GM12878 (cell line): ENCODE results near the gene TDRD7. TPM values are rescaled to one million over a fixed set of nuclear protein-coding genes. Genes with fewer than 3 reads are reported as not detected.

ENCODE experiments used
- ATF7 ChIP-seq: fragments of 450-650 bp; IDR thresholded peaks from 2 replicates; pipeline ENCODE4 v1.6.1; 2016; ENCODE audit warnings: low read depth, mild to moderate bottlenecking
- CBFB ChIP-seq: IDR thresholded peaks from 2 replicates; pipeline ENCODE4 v1.6.1; 2016; ENCODE audit warnings: antibody characterized with exemption, low read depth
- CHD4 ChIP-seq: fragments of 200-600 bp; sonication (generic); IDR thresholded peaks from 2 replicates; pipeline ENCODE4 v1.6.1; 2016; ENCODE audit warnings: mild to moderate bottlenecking
- FOXK2 ChIP-seq: fragments of 450-650 bp; IDR thresholded peaks from 2 replicates; pipeline ENCODE4 v1.6.1; 2017; ENCODE audit warnings: mild to moderate bottlenecking, moderate library complexity
- GATAD2B ChIP-seq: fragments of 450-650 bp; conservative IDR thresholded peaks from 2 replicates; pipeline ENCODE4 v1.6.1; 2017; ENCODE audit warnings: low read depth, mild to moderate bottlenecking, moderate library complexity
- HDGF ChIP-seq: fragments of 450-650 bp; IDR thresholded peaks from 2 replicates; pipeline ENCODE4 v1.6.1; 2016; ENCODE audit warnings: antibody characterized with exemption
- JUNB ChIP-seq: IDR thresholded peaks from 2 replicates; pipeline ENCODE4 v1.6.1; 2016; ENCODE audit warnings: antibody characterized with exemption, mild to moderate bottlenecking
- KLF5 ChIP-seq: fragments of 450-650 bp; IDR thresholded peaks from 2 replicates; pipeline ENCODE4 v1.6.1; 2014; ENCODE audit warnings: mild to moderate bottlenecking; ENCODE audit not compliant: partially characterized antibody
- LARP7 ChIP-seq: fragments of 450-650 bp; IDR thresholded peaks from 2 replicates; pipeline ENCODE4 v1.6.1; 2017; ENCODE audit warnings: mild to moderate bottlenecking
- MEF2B ChIP-seq: fragments of 450-650 bp; IDR thresholded peaks from 2 replicates; pipeline ENCODE4 v1.6.1; 2018; ENCODE audit warnings: mild to moderate bottlenecking, moderate library complexity; ENCODE audit not compliant: partially characterized antibody, poor library complexity, severe bottlenecking
- NBN ChIP-seq: fragments of 450-650 bp; IDR thresholded peaks from 2 replicates; pipeline ENCODE4 v1.6.1; 2016
- NFIC ChIP-seq: IDR thresholded peaks from 2 replicates; pipeline ENCODE4 v1.6.1; 2012; ENCODE audit warnings: low read depth, mild to moderate bottlenecking, inconsistent platforms, low read length, moderate library complexity
- SMAD5 ChIP-seq: IDR thresholded peaks from 2 replicates; pipeline ENCODE4 v1.6.1; 2016; ENCODE audit warnings: antibody characterized with exemption, low read depth
- SP1 ChIP-seq: IDR thresholded peaks from one replicate; pipeline ENCODE4 v1.6.1; 2011; ENCODE audit warnings: low read depth, low read length
- SPI1 ChIP-seq: IDR thresholded peaks from 2 replicates; pipeline ENCODE4 v1.6.1; 2011; ENCODE audit warnings: low read depth, mild to moderate bottlenecking, low read length, moderate library complexity, borderline replicate concordance; ENCODE audit not compliant: insufficient read depth
- SREBF2 ChIP-seq: IDR thresholded peaks from 2 replicates; pipeline ENCODE4 v1.6.1; 2012; ENCODE audit warnings: mild to moderate bottlenecking, low read length
- STAT1 ChIP-seq: fragments of 450-650 bp; conservative IDR thresholded peaks from 2 replicates; pipeline ENCODE4 v1.6.1; 2014; ENCODE audit warnings: antibody characterized with exemption, mild to moderate bottlenecking
- TBL1XR1 ChIP-seq: IDR thresholded peaks from 2 replicates; pipeline ENCODE4 v1.6.1; 2012; ENCODE audit warnings: low read depth, low read length, improper control_type of control experiment
- ZBED1 ChIP-seq: IDR thresholded peaks from 2 replicates; pipeline ENCODE4 v1.6.1; 2016; ENCODE audit warnings: borderline replicate concordance
- ZNF24 ChIP-seq: fragments of 450-650 bp; IDR thresholded peaks from 2 replicates; pipeline ENCODE4 v1.6.1; 2017; ENCODE audit warnings: antibody characterized with exemption, mild to moderate bottlenecking
- polyA plus RNA-seq, 11 experiments: library from polyadenylated mRNA; depleted of rRNA in 4 of 11; unstranded in 6 of 11; stranded (reverse) in 5 of 11; fragments of >200 nt; fragmentation: Nextera tagmentation in 4 of 11; fragmentation: Illumina TruSeq in 1 of 11; extraction: Ambion mirVana in 4 of 11; extraction: Trizol in 1 of 11; gene quantifications; 1 replicate in 1 of 11; 2 replicates in 10 of 11; pipeline versions ENCODE4 v1.2.1 to v1.2.3, GENCODE V29; 2011 to 2016; ENCODE audit warnings: inconsistent platforms in 2 of 11, missing spikeins in 2 of 11, low read depth in 1 of 11
- total RNA-seq, 4 experiments: library from RNA; depleted of rRNA in 3 of 4; stranded (reverse); fragments of >200 nt in 3 of 4; fragmentation: Illumina TruSeq in 1 of 4; extraction: Trizol in 1 of 4; gene quantifications; 2 replicates each; pipeline versions ENCODE4 v1.2.1 to v1.2.3, GENCODE V29; 2013 to 2021
- TF ChIP-seq, protein P1 (sequence below): IDR thresholded peaks from 2 replicates; pipeline ENCODE4 v1.6.1; 2011; ENCODE audit warnings: low read depth, mild to moderate bottlenecking, low read length, moderate library complexity, borderline replicate concordance; ENCODE audit errors: extremely low read depth
- TF ChIP-seq, protein P2 (sequence below): fragments of 450-650 bp; IDR thresholded peaks from 2 replicates; pipeline ENCODE4 v1.6.1; 2017; ENCODE audit warnings: antibody characterized with exemption, mild to moderate bottlenecking, moderate library complexity
- TF ChIP-seq, protein P3 (sequence below): IDR thresholded peaks from 2 replicates; pipeline ENCODE4 v1.6.1; 2012; ENCODE audit warnings: low read depth, low read length, improper control_type of control experiment
- TF ChIP-seq, protein P4 (sequence below): fragments of 150-350 bp; IDR thresholded peaks from 2 replicates; pipeline ENCODE4 v1.6.1; 2016; ENCODE audit warnings: low read depth, low read length
- TF ChIP-seq, protein P5 (sequence below): IDR thresholded peaks from 2 replicates; pipeline ENCODE4 v1.6.1; 2011; ENCODE audit warnings: mild to moderate bottlenecking, low read depth, low read length, moderate library complexity; ENCODE audit not compliant: insufficient replicate concordance

The TDRD7 gene
- total and polyA plus RNA-seq, 10 of the 15 experiments (the other 5 are each of a cell fraction or from before 2014, with no cell fraction given): 5.7 to 26.4 (median 16.2) TPM

DNA sequence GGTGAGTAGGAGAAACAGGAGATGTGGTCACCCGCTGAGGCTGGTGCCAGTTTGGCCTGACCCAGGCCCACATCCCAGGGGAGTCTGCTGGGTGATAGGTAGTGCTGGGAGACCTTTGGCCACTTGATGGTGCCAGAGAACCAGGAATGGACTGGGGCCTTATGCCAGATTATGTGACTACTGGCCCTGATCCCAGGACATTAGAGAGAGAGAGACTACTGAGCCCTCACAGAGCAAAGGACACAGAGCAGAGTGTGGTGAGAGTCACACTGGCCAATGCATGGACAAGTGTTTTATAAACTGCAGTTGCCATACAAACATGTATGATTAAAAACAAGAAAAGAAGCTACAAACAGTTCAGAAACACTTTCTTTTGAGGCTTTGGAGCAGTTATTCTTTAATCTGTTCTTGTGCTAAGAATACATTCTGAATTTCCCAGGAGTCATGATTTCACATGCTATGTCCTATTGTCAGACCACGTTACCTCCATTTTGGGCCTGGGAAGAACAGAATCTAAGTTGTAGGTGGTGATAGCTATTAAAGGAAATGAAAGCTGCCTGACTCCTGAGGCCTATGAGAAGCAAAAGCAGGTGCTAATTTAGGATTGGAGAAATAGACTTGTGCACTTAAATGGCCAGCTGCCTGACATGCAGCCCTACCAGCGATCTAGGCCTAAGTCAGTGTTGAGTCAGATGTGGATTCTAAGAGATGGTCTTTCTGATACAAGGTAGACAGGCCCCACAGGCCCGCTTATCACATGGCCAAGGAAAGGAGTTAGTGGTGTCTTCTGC, 57.0 kb downstream of the TDRD7 start (continued):
- TF ChIP-seq, protein P1, sequence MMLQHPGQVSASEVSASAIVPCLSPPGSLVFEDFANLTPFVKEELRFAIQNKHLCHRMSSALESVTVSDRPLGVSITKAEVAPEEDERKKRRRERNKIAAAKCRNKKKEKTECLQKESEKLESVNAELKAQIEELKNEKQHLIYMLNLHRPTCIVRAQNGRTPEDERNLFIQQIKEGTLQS: no peak
- peak; percentile 19; the same call in 1 of the 2 replicates for TF ChIP-seq GATAD2B
- no peak for TF ChIP-seq SMAD5
- TF ChIP-seq, protein P2, sequence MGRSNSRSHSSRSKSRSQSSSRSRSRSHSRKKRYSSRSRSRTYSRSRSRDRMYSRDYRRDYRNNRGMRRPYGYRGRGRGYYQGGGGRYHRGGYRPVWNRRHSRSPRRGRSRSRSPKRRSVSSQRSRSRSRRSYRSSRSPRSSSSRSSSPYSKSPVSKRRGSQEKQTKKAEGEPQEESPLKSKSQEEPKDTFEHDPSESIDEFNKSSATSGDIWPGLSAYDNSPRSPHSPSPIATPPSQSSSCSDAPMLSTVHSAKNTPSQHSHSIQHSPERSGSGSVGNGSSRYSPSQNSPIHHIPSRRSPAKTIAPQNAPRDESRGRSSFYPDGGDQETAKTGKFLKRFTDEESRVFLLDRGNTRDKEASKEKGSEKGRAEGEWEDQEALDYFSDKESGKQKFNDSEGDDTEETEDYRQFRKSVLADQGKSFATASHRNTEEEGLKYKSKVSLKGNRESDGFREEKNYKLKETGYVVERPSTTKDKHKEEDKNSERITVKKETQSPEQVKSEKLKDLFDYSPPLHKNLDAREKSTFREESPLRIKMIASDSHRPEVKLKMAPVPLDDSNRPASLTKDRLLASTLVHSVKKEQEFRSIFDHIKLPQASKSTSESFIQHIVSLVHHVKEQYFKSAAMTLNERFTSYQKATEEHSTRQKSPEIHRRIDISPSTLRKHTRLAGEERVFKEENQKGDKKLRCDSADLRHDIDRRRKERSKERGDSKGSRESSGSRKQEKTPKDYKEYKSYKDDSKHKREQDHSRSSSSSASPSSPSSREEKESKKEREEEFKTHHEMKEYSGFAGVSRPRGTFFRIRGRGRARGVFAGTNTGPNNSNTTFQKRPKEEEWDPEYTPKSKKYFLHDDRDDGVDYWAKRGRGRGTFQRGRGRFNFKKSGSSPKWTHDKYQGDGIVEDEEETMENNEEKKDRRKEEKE: no peak
- TF ChIP-seq SPI1: 0 out of 2 replicates have a peak, but pooled peaks have one; percentile 18
- no peak for TF ChIP-seq CBFB
- 0 out of 2 replicates have a peak, but pooled peaks have one; percentile 15 for TF ChIP-seq JUNB
- TF ChIP-seq ZBED1: no peak
- TF ChIP-seq, protein P3, sequence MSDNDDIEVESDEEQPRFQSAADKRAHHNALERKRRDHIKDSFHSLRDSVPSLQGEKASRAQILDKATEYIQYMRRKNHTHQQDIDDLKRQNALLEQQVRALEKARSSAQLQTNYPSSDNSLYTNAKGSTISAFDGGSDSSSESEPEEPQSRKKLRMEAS: no peak
- TF ChIP-seq SREBF2: no peak
- TF ChIP-seq CHD4: no peak
- no peak; the same call in 1 of the 2 replicates for TF ChIP-seq NFIC
- TF ChIP-seq FOXK2: no peak
- TF ChIP-seq ATF7: no peak
- TF ChIP-seq SP1: no peak
- no peak; the same call in 1 of the 2 replicates for TF ChIP-seq NBN
- TF ChIP-seq KLF5: no peak
- TF ChIP-seq, protein P4, sequence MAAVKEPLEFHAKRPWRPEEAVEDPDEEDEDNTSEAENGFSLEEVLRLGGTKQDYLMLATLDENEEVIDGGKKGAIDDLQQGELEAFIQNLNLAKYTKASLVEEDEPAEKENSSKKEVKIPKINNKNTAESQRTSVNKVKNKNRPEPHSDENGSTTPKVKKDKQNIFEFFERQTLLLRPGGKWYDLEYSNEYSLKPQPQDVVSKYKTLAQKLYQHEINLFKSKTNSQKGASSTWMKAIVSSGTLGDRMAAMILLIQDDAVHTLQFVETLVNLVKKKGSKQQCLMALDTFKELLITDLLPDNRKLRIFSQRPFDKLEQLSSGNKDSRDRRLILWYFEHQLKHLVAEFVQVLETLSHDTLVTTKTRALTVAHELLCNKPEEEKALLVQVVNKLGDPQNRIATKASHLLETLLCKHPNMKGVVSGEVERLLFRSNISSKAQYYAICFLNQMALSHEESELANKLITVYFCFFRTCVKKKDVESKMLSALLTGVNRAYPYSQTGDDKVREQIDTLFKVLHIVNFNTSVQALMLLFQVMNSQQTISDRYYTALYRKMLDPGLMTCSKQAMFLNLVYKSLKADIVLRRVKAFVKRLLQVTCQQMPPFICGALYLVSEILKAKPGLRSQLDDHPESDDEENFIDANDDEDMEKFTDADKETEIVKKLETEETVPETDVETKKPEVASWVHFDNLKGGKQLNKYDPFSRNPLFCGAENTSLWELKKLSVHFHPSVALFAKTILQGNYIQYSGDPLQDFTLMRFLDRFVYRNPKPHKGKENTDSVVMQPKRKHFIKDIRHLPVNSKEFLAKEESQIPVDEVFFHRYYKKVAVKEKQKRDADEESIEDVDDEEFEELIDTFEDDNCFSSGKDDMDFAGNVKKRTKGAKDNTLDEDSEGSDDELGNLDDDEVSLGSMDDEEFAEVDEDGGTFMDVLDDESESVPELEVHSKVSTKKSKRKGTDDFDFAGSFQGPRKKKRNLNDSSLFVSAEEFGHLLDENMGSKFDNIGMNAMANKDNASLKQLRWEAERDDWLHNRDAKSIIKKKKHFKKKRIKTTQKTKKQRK: no peak
- TF ChIP-seq ZNF24: no peak
- no peak for TF ChIP-seq LARP7
- no peak for TF ChIP-seq HDGF
- TF ChIP-seq, protein P5, sequence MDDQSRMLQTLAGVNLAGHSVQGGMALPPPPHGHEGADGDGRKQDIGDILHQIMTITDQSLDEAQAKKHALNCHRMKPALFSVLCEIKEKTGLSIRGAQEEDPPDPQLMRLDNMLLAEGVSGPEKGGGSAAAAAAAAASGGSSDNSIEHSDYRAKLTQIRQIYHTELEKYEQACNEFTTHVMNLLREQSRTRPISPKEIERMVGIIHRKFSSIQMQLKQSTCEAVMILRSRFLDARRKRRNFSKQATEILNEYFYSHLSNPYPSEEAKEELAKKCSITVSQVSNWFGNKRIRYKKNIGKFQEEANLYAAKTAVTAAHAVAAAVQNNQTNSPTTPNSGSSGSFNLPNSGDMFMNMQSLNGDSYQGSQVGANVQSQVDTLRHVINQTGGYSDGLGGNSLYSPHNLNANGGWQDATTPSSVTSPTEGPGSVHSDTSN: no peak
- peak; percentile 56; the same call in 1 of the 2 replicates for TF ChIP-seq TBL1XR1
- TF ChIP-seq MEF2B: peak; percentile 83
- no peak for TF ChIP-seq STAT1
